SK-N-SH (cell line): Measurements from ENCODE around the gene CENPQ.

ENCODE experiments used
- EP300 ChIP-seq, 2 experiments: IDR thresholded peaks; 2 replicates each; pipeline versions ENCODE4 v1.4.0 to v1.6.1; 2012; ENCODE audit warnings: borderline replicate concordance in 1 of 2, low read depth in 1 of 2, low read length in 1 of 2
- EZH2phosphoT487 ChIP-seq: fragments of 200-600 bp; sonication (generic); IDR thresholded peaks from 2 replicates; pipeline ENCODE4 v1.6.1; 2017; ENCODE audit warnings: low read depth, mixed run types, mild to moderate bottlenecking, antibody characterized with exemption, moderate library complexity, borderline replicate concordance
- FOSL2 ChIP-seq: IDR thresholded peaks from 2 replicates; pipeline ENCODE4 v1.4.0; 2012; ENCODE audit warnings: low read depth, mild to moderate bottlenecking, moderate library complexity, borderline replicate concordance
- FOXJ3 ChIP-seq: sonication (generic); formaldehyde crosslinking; IDR thresholded peaks from 2 replicates; pipeline ENCODE4 v1.5.1; 2020; ENCODE audit warnings: mild to moderate bottlenecking, missing genetic modification reagents
- POLR2AphosphoS5 ChIP-seq: IDR thresholded peaks from 2 replicates; pipeline ENCODE4 v1.6.1; 2012; ENCODE audit warnings: low read depth, low read length
- SIN3A ChIP-seq: IDR thresholded peaks from 2 replicates; pipeline ENCODE4 v1.6.1; 2012; ENCODE audit warnings: low read depth, mild to moderate bottlenecking, low read length, moderate library complexity, borderline replicate concordance
- TF ChIP-seq, protein P1 (sequence below): IDR thresholded peaks from 2 replicates; pipeline ENCODE4 v1.6.1; 2012; ENCODE audit warnings: mild to moderate bottlenecking, low read depth, low read length, moderate library complexity
- TF ChIP-seq, protein P2 (sequence below): IDR thresholded peaks from 2 replicates; pipeline ENCODE4 v1.4.0; 2012; ENCODE audit warnings: low read depth
- TF ChIP-seq, protein P3 (sequence below): fragments of 150-350 bp; IDR thresholded peaks from 2 replicates; pipeline ENCODE4 v1.6.1; 2017; ENCODE audit warnings: antibody characterized with exemption, low read length, low read depth, borderline replicate concordance
- TF ChIP-seq, protein P4 (sequence below): fragments of 200-600 bp; sonication (generic); IDR thresholded peaks from 2 replicates; pipeline ENCODE4 v1.6.1; 2017; ENCODE audit warnings: antibody characterized with exemption, mild to moderate bottlenecking, moderate library complexity
- TF ChIP-seq, protein P5 (sequence below): fragments of 150-350 bp; IDR thresholded peaks from 2 replicates; pipeline ENCODE4 v1.6.1; 2016; ENCODE audit warnings: mild to moderate bottlenecking, low read depth, low read length
- TF ChIP-seq, protein P6 (sequence below): IDR thresholded peaks from 2 replicates; pipeline ENCODE4 v1.4.0; 2012; ENCODE audit warnings: low read depth, borderline replicate concordance

DNA sequence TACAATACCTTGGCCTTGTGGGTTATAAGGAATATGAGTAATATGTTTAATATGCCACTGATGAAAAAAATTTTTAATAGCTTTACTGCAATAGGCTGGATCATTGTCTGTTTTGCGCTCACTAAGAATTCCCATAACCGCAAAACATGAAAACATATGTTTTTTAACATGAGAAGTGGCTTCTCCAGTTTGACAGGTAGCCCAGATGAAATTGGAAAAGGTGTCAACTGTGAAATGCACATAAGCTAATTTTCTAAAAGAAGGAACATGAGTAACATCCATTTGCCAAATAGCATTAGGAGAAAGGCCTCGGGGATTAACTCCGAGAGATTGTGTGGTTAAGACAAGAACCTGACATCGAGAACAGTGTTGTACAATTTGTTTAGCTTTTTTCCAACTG, 41.5 kb downstream of the CENPQ start:
- TF ChIP-seq EZH2phosphoT487 (no peak), FOSL2 (no peak), POLR2AphosphoS5 (no peak), SIN3A (no peak), FOXJ3 (no peak), EP300 (IDR thresholded peaks at IDR 0.05; ENCODE audit: borderline replicate concordance in 1 of 2, low read depth in 1 of 2, low read length in 1 of 2) (no peak)
- TF ChIP-seq, protein P1, sequence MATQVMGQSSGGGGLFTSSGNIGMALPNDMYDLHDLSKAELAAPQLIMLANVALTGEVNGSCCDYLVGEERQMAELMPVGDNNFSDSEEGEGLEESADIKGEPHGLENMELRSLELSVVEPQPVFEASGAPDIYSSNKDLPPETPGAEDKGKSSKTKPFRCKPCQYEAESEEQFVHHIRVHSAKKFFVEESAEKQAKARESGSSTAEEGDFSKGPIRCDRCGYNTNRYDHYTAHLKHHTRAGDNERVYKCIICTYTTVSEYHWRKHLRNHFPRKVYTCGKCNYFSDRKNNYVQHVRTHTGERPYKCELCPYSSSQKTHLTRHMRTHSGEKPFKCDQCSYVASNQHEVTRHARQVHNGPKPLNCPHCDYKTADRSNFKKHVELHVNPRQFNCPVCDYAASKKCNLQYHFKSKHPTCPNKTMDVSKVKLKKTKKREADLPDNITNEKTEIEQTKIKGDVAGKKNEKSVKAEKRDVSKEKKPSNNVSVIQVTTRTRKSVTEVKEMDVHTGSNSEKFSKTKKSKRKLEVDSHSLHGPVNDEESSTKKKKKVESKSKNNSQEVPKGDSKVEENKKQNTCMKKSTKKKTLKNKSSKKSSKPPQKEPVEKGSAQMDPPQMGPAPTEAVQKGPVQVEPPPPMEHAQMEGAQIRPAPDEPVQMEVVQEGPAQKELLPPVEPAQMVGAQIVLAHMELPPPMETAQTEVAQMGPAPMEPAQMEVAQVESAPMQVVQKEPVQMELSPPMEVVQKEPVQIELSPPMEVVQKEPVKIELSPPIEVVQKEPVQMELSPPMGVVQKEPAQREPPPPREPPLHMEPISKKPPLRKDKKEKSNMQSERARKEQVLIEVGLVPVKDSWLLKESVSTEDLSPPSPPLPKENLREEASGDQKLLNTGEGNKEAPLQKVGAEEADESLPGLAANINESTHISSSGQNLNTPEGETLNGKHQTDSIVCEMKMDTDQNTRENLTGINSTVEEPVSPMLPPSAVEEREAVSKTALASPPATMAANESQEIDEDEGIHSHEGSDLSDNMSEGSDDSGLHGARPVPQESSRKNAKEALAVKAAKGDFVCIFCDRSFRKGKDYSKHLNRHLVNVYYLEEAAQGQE, result no peak
- TF ChIP-seq, protein P2, sequence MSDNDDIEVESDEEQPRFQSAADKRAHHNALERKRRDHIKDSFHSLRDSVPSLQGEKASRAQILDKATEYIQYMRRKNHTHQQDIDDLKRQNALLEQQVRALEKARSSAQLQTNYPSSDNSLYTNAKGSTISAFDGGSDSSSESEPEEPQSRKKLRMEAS, result no peak
- TF ChIP-seq, protein P3, sequence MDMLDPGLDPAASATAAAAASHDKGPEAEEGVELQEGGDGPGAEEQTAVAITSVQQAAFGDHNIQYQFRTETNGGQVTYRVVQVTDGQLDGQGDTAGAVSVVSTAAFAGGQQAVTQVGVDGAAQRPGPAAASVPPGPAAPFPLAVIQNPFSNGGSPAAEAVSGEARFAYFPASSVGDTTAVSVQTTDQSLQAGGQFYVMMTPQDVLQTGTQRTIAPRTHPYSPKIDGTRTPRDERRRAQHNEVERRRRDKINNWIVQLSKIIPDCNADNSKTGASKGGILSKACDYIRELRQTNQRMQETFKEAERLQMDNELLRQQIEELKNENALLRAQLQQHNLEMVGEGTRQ, result no peak
- TF ChIP-seq, protein P4, sequence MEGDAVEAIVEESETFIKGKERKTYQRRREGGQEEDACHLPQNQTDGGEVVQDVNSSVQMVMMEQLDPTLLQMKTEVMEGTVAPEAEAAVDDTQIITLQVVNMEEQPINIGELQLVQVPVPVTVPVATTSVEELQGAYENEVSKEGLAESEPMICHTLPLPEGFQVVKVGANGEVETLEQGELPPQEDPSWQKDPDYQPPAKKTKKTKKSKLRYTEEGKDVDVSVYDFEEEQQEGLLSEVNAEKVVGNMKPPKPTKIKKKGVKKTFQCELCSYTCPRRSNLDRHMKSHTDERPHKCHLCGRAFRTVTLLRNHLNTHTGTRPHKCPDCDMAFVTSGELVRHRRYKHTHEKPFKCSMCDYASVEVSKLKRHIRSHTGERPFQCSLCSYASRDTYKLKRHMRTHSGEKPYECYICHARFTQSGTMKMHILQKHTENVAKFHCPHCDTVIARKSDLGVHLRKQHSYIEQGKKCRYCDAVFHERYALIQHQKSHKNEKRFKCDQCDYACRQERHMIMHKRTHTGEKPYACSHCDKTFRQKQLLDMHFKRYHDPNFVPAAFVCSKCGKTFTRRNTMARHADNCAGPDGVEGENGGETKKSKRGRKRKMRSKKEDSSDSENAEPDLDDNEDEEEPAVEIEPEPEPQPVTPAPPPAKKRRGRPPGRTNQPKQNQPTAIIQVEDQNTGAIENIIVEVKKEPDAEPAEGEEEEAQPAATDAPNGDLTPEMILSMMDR, result no peak
- TF ChIP-seq, protein P5, sequence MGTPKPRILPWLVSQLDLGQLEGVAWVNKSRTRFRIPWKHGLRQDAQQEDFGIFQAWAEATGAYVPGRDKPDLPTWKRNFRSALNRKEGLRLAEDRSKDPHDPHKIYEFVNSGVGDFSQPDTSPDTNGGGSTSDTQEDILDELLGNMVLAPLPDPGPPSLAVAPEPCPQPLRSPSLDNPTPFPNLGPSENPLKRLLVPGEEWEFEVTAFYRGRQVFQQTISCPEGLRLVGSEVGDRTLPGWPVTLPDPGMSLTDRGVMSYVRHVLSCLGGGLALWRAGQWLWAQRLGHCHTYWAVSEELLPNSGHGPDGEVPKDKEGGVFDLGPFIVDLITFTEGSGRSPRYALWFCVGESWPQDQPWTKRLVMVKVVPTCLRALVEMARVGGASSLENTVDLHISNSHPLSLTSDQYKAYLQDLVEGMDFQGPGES, result no peak
- TF ChIP-seq, protein P6, sequence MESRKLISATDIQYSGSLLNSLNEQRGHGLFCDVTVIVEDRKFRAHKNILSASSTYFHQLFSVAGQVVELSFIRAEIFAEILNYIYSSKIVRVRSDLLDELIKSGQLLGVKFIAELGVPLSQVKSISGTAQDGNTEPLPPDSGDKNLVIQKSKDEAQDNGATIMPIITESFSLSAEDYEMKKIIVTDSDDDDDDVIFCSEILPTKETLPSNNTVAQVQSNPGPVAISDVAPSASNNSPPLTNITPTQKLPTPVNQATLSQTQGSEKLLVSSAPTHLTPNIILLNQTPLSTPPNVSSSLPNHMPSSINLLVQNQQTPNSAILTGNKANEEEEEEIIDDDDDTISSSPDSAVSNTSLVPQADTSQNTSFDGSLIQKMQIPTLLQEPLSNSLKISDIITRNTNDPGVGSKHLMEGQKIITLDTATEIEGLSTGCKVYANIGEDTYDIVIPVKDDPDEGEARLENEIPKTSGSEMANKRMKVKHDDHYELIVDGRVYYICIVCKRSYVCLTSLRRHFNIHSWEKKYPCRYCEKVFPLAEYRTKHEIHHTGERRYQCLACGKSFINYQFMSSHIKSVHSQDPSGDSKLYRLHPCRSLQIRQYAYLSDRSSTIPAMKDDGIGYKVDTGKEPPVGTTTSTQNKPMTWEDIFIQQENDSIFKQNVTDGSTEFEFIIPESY, result no peak
